Endodermal cell (in vitro differentiated cells): ENCODE results near the gene ATXN1. TPM values are rescaled to one million over a fixed set of nuclear protein-coding genes. Genes with fewer than 3 reads are reported as not detected.

ENCODE experiments used
- DNase-seq: peaks from one replicate; pipeline ENCODE4 v3.0.0-alpha.2; 2017
- H3K27ac ChIP-seq: 2 replicates; pipeline ENCODE4 v1.5.1; 2013; ENCODE audit warnings: mild to moderate bottlenecking, low read depth, low read length, moderate library complexity
- H3K27me3 ChIP-seq: 2 replicates; pipeline ENCODE4 v1.6.1; 2013; ENCODE audit warnings: mild to moderate bottlenecking, low read length, moderate library complexity; ENCODE audit not compliant: insufficient read depth, control insufficient read depth, poor library complexity, severe bottlenecking
- H3K36me3 ChIP-seq: 2 replicates; pipeline ENCODE4 v1.7.0; 2013; ENCODE audit warnings: mild to moderate bottlenecking, low read length, moderate library complexity; ENCODE audit not compliant: control insufficient read depth, insufficient read depth
- H3K4me1 ChIP-seq: one replicate; pipeline ENCODE4 v1.7.0; 2013; ENCODE audit warnings: low read length; ENCODE audit not compliant: control insufficient read depth, insufficient read depth
- H3K4me3 ChIP-seq: 2 replicates; pipeline ENCODE4 v1.5.1; 2013; ENCODE audit warnings: mild to moderate bottlenecking, low read length, moderate library complexity
- H3K9ac ChIP-seq: 2 replicates; pipeline ENCODE4 v1.6.1; 2013; ENCODE audit warnings: mild to moderate bottlenecking, low read length, moderate library complexity; ENCODE audit not compliant: poor library complexity, severe bottlenecking; ENCODE audit errors: extremely low read depth
- H3K9me3 ChIP-seq: 2 replicates; pipeline ENCODE4 v1.6.1; 2013; ENCODE audit warnings: mild to moderate bottlenecking, low read length, moderate library complexity; ENCODE audit not compliant: control insufficient read depth
- H3K27ac Mint-ChIP-seq: 2 replicates; pipeline ENCODE4 v1.8.0; 2020; ENCODE audit warnings: mixed read lengths
- H3K27me3 Mint-ChIP-seq: 2 replicates; pipeline ENCODE4 v1.8.0; 2021; ENCODE audit warnings: mild to moderate bottlenecking, mixed read lengths; ENCODE audit not compliant: insufficient read depth
- H3K36me3 Mint-ChIP-seq: 2 replicates; pipeline ENCODE4 v1.8.0; 2020; ENCODE audit warnings: low read depth, mixed read lengths
- H3K4me1 Mint-ChIP-seq: 2 replicates; pipeline ENCODE4 v1.8.0; 2020; ENCODE audit warnings: mixed read lengths
- H3K4me3 Mint-ChIP-seq: 2 replicates; pipeline ENCODE4 v1.8.0; 2020; ENCODE audit warnings: mild to moderate bottlenecking, moderate library complexity, mixed read lengths
- H3K9me3 Mint-ChIP-seq: 2 replicates; pipeline ENCODE4 v1.8.0; 2020; ENCODE audit warnings: mild to moderate bottlenecking, mixed read lengths
- WGBS, 2 experiments: methylation state at CpG; one replicate each; pipeline versions ENCODE4 v1.1.5 to v1.1.7; 2013; ENCODE audit warnings: missing lambda C conversion rate in 2 of 2, mixed read lengths in 1 of 2; ENCODE audit not compliant: insufficient coverage in 1 of 2, insufficient read length in 1 of 2; 5-methylcytosine and 5-hydroxymethylcytosine counted together
- total RNA-seq, 2 donors: library from RNA; stranded (reverse); fragmentation: NEBNext Ultra II Directional in 1 of 2; extraction: Animal tissue kit (Norgen Biotek cat#: 25700) in 1 of 2; gene quantifications; 2 replicates in 1 of 2; 3 replicates in 1 of 2; pipeline ENCODE4 v1.2.1, GENCODE V29; 2021
- TF ChIP-seq, protein P1 (sequence below): fragments of 200-600 bp; sonication (generic); conservative IDR thresholded peaks from 2 replicates; pipeline ENCODE4 v1.5.0; 2021; ENCODE audit warnings: antibody characterized with exemption, mild to moderate bottlenecking

Gene ATXN1
- total RNA-seq, 2 donors from 2014 or later: 10.4 to 15.9 TPM

DNA sequence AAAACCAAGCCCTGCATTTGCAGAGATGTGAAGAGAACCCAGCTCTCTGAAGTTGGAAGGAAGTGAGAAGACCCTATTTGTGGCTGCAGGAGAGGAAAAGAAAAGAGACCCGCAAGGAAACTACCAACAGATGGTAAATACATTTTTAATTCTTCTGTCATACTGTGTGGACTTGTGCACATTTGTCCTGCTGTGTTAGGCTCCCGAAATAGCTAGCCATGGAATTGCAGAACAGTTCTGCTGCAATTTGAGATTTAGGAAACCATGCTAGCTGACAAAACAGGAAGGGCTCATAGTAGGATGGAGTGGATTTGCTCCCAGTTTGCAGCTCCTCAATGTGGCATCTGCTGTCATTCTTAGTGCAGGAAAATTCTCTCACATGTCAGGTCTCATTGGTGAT lies 12.1 kb upstream of the ATXN1 start:
- no peak for DNase-seq
- H3K27me3 Mint-ChIP-seq: no peaks in the 10 kb centered on the region
- no peaks in the 10 kb centered on the region for H3K36me3 Mint-ChIP-seq
- Histone ChIP-seq H3K27ac (no peak overlapping the region), H3K9ac (no peak overlapping the region), H3K4me3 (no peak overlapping the region), H3K27me3 (no peaks in the 10 kb centered on the region), H3K9me3 (no peaks in the 10 kb centered on the region), H3K4me1 (no peaks in the 10 kb centered on the region), H3K36me3 (no peaks in the 10 kb centered on the region)
- no peak overlapping the region for H3K4me3 Mint-ChIP-seq
- 91 to 99% methylated on average over 1 to 2 of the region's 2 CpGs for WGBS, 2 experiments
- no peaks in the 10 kb centered on the region for H3K9me3 Mint-ChIP-seq
- no peak overlapping the region for H3K27ac Mint-ChIP-seq
- TF ChIP-seq, protein P1, sequence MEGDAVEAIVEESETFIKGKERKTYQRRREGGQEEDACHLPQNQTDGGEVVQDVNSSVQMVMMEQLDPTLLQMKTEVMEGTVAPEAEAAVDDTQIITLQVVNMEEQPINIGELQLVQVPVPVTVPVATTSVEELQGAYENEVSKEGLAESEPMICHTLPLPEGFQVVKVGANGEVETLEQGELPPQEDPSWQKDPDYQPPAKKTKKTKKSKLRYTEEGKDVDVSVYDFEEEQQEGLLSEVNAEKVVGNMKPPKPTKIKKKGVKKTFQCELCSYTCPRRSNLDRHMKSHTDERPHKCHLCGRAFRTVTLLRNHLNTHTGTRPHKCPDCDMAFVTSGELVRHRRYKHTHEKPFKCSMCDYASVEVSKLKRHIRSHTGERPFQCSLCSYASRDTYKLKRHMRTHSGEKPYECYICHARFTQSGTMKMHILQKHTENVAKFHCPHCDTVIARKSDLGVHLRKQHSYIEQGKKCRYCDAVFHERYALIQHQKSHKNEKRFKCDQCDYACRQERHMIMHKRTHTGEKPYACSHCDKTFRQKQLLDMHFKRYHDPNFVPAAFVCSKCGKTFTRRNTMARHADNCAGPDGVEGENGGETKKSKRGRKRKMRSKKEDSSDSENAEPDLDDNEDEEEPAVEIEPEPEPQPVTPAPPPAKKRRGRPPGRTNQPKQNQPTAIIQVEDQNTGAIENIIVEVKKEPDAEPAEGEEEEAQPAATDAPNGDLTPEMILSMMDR: no peak
- H3K4me1 Mint-ChIP-seq: peaks cover 12% of the 10 kb centered on the region

GRCh38 chr6:16770701-16771569 lies 9.7 kb upstream of the ATXN1 start:
- no peak overlapping the region for H3K27ac Mint-ChIP-seq
- H3K4me1 Mint-ChIP-seq: peaks cover 12% of the 10 kb centered on the region

DNA sequence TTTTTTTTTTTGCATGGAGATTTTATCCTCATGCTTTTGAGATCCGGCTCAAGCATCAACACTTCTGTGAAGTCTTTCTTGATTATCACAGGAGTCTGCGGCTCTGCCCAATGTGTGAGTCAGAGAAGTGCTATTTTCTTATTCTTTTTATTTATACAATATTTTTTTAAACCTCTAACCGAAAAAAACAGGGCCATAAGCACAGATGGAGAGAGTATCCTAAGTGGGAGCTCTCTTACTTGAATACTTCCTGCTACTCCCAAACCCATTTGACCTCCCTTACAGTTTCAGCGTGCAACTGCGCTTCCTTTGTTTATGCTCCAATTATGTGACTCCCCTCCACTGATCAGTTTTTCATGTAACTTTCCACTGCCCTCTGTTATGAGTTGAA lies 8.7 kb upstream of the ATXN1 start:
- TF ChIP-seq, protein P1: no peak
- Histone ChIP-seq H3K36me3 (no peaks in the 10 kb centered on the region), H3K27me3 (no peaks in the 10 kb centered on the region), H3K27ac (no peak overlapping the region), H3K9ac (no peak overlapping the region), H3K4me3 (no peak overlapping the region), H3K4me1 (no peaks in the 10 kb centered on the region), H3K9me3 (no peaks in the 10 kb centered on the region)
- Mint-ChIP-seq H3K27me3 (no peaks in the 10 kb centered on the region), H3K27ac (no peak overlapping the region), H3K36me3 (no peaks in the 10 kb centered on the region), H3K9me3 (no peaks in the 10 kb centered on the region), H3K4me1 (peaks cover 11% of the 10 kb centered on the region), H3K4me3 (no peak overlapping the region)
- 87 to 100% methylated on average over 2 to 5 of the region's 5 CpGs for WGBS, 2 experiments
- DNase-seq: no peak

More at GRCh38 chr6:16770701-16771569, 9.7 kb upstream of the ATXN1 start:
- H3K4me3 ChIP-seq: no peak overlapping the region
- H3K36me3 Mint-ChIP-seq: no peaks in the 10 kb centered on the region
- H3K9ac ChIP-seq: no peak overlapping the region
- no peak overlapping the region for H3K27ac ChIP-seq
- 44 to 65% methylated on average over 10 to 16 of the region's 16 CpGs for WGBS, 2 experiments
- DNase-seq: peak; percentile 92
- H3K9me3 Mint-ChIP-seq: no peaks in the 10 kb centered on the region
- H3K27me3 Mint-ChIP-seq: no peaks in the 10 kb centered on the region
- no peaks in the 10 kb centered on the region for H3K27me3 ChIP-seq
- TF ChIP-seq, protein P1: peak; percentile 96
- no peaks in the 10 kb centered on the region for H3K36me3 ChIP-seq
- no peaks in the 10 kb centered on the region for H3K9me3 ChIP-seq
- H3K4me1 ChIP-seq: no peaks in the 10 kb centered on the region
- no peak overlapping the region for H3K4me3 Mint-ChIP-seq
